PC-9 (cell line): ENCODE data around the gene PIAS1.
"Not testable (repeated sequence)": the region's sequence is repeated elsewhere in the genome, so short reads cannot be mapped to it uniquely, and the experiment has no call there.

Source experiments
- EZH2 ChIP-seq: fragments of 200-600 bp; sonication (generic); IDR thresholded peaks from 2 replicates; pipeline ENCODE4 v1.8.0; 2017; ENCODE audit warnings: antibody characterized with exemption, low read depth
- TF ChIP-seq, protein P1 (sequence below): fragments of 200-600 bp; sonication (generic); conservative IDR thresholded peaks from 2 replicates; pipeline ENCODE4 v1.6.1; 2017; ENCODE audit warnings: mixed run types, antibody characterized with exemption, mild to moderate bottlenecking, moderate library complexity

DNA sequence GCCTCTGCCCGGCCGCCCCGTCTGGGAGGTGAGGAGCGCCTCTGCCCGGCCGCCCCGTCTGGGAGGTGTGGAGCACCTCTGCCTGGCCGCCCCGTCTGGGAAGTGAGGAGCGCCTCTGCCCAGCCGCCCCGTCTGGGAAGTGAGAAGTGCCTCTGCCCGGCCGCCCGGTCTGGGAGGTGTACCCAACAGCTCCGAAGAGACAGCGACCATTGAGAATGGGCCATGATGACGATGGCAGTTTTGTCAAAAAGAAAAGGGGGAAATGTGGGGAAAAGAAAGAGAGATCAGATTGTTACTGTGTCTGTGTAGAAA lies 168.3 kb downstream of the PIAS1 start:
- TF ChIP-seq, protein P1, sequence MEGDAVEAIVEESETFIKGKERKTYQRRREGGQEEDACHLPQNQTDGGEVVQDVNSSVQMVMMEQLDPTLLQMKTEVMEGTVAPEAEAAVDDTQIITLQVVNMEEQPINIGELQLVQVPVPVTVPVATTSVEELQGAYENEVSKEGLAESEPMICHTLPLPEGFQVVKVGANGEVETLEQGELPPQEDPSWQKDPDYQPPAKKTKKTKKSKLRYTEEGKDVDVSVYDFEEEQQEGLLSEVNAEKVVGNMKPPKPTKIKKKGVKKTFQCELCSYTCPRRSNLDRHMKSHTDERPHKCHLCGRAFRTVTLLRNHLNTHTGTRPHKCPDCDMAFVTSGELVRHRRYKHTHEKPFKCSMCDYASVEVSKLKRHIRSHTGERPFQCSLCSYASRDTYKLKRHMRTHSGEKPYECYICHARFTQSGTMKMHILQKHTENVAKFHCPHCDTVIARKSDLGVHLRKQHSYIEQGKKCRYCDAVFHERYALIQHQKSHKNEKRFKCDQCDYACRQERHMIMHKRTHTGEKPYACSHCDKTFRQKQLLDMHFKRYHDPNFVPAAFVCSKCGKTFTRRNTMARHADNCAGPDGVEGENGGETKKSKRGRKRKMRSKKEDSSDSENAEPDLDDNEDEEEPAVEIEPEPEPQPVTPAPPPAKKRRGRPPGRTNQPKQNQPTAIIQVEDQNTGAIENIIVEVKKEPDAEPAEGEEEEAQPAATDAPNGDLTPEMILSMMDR, result not testable (repeated sequence)
- TF ChIP-seq EZH2, result not testable (repeated sequence)
